ENCODE results near the gene RAPGEF5.

DNA sequence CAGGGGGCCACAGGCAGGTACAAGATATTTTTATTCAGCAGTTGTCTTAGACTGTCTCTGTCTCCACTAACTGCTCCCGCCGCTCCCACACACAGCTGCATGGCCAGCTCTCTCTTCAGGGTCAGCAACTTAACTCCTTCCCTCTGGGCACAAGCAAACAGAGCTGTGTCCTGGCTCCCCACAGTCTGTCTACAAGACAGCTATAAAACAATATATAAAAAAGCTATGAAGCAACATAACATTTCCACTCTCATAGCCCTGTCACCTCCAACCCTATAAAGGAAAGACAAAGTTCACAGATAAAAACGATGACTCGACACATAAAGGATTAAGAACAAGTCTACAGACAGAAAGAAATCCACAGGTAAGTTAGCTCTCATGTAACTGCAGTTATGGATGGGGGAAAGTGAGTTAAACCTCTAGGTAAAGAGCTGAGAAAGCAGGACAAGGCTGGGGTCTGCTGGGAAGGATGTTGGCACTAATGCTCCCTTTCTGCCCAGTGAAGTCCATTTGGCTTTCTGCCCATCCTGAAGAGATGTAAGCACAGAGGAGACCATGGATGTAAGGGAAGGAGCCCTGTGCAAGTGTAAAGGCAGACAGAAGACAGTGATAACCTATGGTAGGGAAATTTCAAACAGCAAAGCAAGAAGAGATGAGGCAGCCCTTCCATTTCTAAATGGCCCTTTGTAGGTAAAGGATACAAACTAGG lies 27.0 kb downstream of the RAPGEF5 start:
- TF ChIP-seq, protein P1, sequence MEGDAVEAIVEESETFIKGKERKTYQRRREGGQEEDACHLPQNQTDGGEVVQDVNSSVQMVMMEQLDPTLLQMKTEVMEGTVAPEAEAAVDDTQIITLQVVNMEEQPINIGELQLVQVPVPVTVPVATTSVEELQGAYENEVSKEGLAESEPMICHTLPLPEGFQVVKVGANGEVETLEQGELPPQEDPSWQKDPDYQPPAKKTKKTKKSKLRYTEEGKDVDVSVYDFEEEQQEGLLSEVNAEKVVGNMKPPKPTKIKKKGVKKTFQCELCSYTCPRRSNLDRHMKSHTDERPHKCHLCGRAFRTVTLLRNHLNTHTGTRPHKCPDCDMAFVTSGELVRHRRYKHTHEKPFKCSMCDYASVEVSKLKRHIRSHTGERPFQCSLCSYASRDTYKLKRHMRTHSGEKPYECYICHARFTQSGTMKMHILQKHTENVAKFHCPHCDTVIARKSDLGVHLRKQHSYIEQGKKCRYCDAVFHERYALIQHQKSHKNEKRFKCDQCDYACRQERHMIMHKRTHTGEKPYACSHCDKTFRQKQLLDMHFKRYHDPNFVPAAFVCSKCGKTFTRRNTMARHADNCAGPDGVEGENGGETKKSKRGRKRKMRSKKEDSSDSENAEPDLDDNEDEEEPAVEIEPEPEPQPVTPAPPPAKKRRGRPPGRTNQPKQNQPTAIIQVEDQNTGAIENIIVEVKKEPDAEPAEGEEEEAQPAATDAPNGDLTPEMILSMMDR (IDR thresholded peaks at IDR 0.05), result no peak
- TF ChIP-seq POLR2A (IDR thresholded peaks at IDR 0.05), result no peak

All from thyroid gland (tissue), 4 donors.